NT2/D1 (cell line): ENCODE data around the gene TIGD7.

Experiments
- SUZ12 ChIP-seq: IDR thresholded peaks from 2 replicates; pipeline ENCODE4 v1.6.1; 2011; ENCODE audit not compliant: insufficient read length, insufficient read depth; ENCODE audit errors: extremely low read depth
- YY1 ChIP-seq: IDR thresholded peaks from 2 replicates; pipeline ENCODE4 v1.6.1; 2011; ENCODE audit not compliant: insufficient read length, insufficient read depth
- ZNF274 ChIP-seq: IDR thresholded peaks from 2 replicates; pipeline ENCODE4 v1.6.1; 2011; ENCODE audit warnings: mild to moderate bottlenecking, low read depth, low read length

DNA sequence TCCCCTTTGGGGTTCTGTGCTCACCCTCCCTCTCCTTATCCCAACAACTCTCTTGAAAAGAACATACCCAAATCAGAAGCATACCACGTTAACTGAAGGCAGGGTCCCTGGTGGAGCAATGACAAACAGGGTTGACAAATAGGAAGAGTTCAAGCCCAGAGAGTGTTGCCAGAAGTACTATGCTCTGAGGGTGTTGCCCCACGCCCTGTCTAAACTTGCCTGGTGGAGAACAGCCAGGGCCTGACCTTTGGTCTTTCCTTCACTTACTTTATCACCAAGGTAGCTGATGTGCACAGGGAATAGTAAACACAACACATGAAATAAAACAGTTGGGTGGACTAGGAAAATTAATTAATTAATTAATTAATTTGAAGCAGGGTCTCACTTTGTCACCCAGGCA, 23.4 kb upstream of the TIGD7 start:
- TF ChIP-seq SUZ12 (no peak), ZNF274 (no peak), YY1 (no peak)
